ENCODE results near the gene ZNF609. TPM values are rescaled to one million over a fixed set of nuclear protein-coding genes. Genes with fewer than 3 reads are reported as not detected.

ZNF609 gene
- polyA plus RNA-seq, 2 of the 4 experiments (the other 2 are of a cell fraction): 19.6 to 39.9 TPM

DNA sequence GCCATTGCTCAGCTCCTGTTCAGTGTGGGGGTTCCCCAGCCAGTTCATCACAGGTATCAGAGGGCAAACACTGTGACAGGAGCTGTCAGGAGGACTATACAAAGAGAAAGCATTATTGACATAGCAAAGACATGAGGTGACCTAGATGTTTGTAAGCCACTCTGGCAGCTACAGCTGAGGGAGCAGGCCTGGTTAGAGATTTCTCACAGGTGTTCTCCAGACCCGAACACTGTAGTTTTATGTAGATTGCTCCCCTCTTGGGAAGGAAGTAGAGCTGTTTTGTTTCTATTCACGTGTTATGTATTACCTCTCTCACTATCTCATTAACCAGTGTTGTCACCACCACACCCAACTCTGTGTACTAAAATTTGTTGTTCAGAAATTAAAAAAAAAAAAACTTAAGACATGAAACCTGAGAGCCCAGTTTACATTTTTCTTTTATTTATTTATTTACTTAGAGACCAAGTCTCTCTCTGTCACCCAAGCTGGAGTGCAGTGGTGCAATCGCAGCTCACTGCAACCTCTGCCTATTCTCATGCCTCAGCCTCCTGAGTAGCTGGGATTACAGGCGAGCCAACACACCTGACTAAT, 191.3 kb downstream of the ZNF609 start:
- peak overlapping the region; percentile 0; the same call in 1 of the 3 replicates for H3K4me2 ChIP-seq
- CTCF ChIA-PET: interaction anchor here (0.6 to 5.7 kb wide), 7 partner anchors 8 to 264 kb away, joined by 3 to 31 read pairs (median 10); partner anchors contain the start of gene TRIP4
- TF ChIP-seq NFE2L2 (conservative IDR thresholded peaks at IDR 0.05; ENCODE audit: low read length): no peak
- POLR2A ChIA-PET: no interaction called here
- ATAC-seq: peak; percentile 48 to 54; a peak in 3 of 6 replicates
- no peak for FAIRE-seq
- no peak overlapping the region for H3K4me3 ChIP-seq
- H3K27ac ChIP-seq: no peak overlapping the region
- no peaks in the 10 kb centered on the region for H3K9me3 ChIP-seq
- H3K4me1 ChIP-seq: peaks cover 33% of the 10 kb centered on the region
- 68% methylated on average over 4 of the region's 4 CpGs for WGBS (ENCODE audit: missing lambda C conversion rate)
- DNase-seq (ENCODE audit: low read depth in 1 of 2, low spot score in 1 of 2): no peak

DNA sequence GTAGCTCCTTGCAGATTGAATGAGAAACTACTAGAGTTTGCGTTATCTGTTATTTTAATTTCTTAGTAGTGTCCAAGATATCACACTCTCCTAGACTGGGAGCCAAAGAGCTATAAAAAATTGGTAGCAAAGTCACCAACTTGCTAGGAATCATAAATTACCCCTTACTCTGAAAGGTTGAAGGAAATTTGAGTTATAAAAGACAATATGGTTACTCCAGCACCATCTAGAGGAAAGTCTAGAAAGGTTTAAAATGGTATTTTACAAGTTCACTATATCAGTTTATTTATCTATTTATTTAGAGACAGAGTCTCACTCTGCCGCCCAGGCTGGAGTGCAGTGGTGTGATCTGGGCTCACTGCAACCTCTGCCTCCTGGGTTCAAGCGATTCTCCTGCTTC, 193.4 kb downstream of the ZNF609 start:
- no peak overlapping the region for H3K4me3 ChIP-seq
- peaks cover 33% of the 10 kb centered on the region for H3K4me1 ChIP-seq
- POLR2A ChIA-PET: no interaction called here
- H3K9me3 ChIP-seq: no peaks in the 10 kb centered on the region
- FAIRE-seq (no peak), DNase-seq (ENCODE audit: low read depth in 1 of 2, low spot score in 1 of 2) (peak in 1 of 2 experiments; percentile 43), ATAC-seq (peak; percentile 62 to 63; a peak in 4 of 6 replicates)
- CTCF ChIA-PET: interaction anchor here (0.6 to 5.7 kb wide), 44 partner anchors 10 to 500 kb away, joined by 3 to 38 read pairs (median 3); no protein-coding TSS in a partner anchor
- TF ChIP-seq SMC3 (IDR thresholded peaks at IDR 0.05) (peak; percentile 56), RAD21 (conservative IDR thresholded peaks at IDR 0.05 in 1 of 2, IDR thresholded peaks at IDR 0.05 in 1 of 2) (peak; percentile 64 to 76), KDM1A (IDR thresholded peaks at IDR 0.05; ENCODE audit: low read depth) (no peak)
- TF ChIP-seq, protein P1, sequence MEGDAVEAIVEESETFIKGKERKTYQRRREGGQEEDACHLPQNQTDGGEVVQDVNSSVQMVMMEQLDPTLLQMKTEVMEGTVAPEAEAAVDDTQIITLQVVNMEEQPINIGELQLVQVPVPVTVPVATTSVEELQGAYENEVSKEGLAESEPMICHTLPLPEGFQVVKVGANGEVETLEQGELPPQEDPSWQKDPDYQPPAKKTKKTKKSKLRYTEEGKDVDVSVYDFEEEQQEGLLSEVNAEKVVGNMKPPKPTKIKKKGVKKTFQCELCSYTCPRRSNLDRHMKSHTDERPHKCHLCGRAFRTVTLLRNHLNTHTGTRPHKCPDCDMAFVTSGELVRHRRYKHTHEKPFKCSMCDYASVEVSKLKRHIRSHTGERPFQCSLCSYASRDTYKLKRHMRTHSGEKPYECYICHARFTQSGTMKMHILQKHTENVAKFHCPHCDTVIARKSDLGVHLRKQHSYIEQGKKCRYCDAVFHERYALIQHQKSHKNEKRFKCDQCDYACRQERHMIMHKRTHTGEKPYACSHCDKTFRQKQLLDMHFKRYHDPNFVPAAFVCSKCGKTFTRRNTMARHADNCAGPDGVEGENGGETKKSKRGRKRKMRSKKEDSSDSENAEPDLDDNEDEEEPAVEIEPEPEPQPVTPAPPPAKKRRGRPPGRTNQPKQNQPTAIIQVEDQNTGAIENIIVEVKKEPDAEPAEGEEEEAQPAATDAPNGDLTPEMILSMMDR (IDR thresholded peaks at IDR 0.05): peak; percentile 63
- H3K27ac ChIP-seq: no peak overlapping the region
- no peak overlapping the region for H3K4me2 ChIP-seq
- WGBS (ENCODE audit: missing lambda C conversion rate): 71% methylated on average over 3 of the region's 3 CpGs

DNA sequence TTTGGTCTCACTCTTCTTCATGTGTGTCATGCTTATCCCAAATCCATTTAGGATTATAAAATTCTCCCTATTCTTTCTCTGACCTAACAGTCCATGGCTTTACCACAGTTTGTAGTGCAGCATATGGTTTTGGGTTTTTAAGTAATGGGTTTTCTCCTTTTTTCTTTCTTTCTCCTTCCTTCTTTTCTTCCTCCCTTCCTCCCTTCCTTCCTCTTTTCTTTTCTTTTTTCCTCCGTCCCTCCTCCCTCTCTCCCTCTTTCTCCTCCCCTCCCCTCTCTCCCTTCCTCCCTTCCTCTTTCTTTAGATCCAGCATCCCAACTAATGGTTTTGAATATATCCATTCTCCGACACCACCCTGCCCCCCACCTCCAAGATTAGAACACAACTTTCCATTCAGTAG, 196.1 kb downstream of the ZNF609 start:
- TF ChIP-seq NFE2L2 (conservative IDR thresholded peaks at IDR 0.05; ENCODE audit: low read length): no peak
- DNase-seq (ENCODE audit: low read depth in 1 of 2, low spot score in 1 of 2) (no peak), ATAC-seq (no peak), FAIRE-seq (no peak)
- ChIA-PET CTCF (interaction anchor here (0.6 to 2.1 kb wide), 5 partner anchors 24 to 439 kb away, joined by 3 to 7 read pairs (median 3); no protein-coding TSS in a partner anchor), POLR2A (no interaction called here)
- Histone ChIP-seq H3K27ac (no peak overlapping the region), H3K4me2 (no peak overlapping the region), H3K4me3 (no peak overlapping the region), H3K9me3 (no peaks in the 10 kb centered on the region), H3K4me1 (peaks cover 10% of the 10 kb centered on the region)
- 89% methylated on average over 2 of the region's 2 CpGs for WGBS (ENCODE audit: missing lambda C conversion rate)

DNA sequence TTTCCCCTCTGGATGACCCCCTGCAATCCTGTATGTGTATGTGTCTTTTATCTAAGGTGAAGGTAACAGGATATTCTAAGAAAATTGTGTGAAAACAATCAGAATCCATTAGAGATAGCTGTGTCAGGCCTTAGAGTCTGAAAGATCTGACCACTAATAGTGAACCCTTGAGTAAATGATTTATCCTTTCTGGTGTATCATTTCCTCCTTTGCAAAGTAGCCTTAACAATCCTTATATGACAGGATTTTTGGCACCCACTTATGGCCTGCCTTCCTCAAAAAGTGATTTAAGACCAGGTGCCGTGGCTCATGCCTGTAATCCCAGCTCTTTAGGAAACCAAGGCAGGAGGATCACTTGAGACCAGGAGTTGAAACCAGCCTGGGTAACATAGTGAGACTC, 204.8 kb downstream of the ZNF609 start:
- no peak for ATAC-seq
- CTCF ChIA-PET: interaction anchor here (0.8 to 6.6 kb wide), 6 partner anchors 11 to 549 kb away, joined by 3 to 38 read pairs (median 5); no protein-coding TSS in a partner anchor
- no peaks in the 10 kb centered on the region for H3K9me3 ChIP-seq
- peak overlapping the region; percentile 35 for H3K4me2 ChIP-seq
- H3K4me1 ChIP-seq: peaks cover 26% of the 10 kb centered on the region
- no peak for FAIRE-seq
- POLR2A ChIA-PET: no interaction called here
- WGBS (ENCODE audit: missing lambda C conversion rate): 79% methylated on average over 1 of the region's 1 CpG
- peak overlapping the region in 1 of 2 experiments; percentile 1; a peak in 1 of 6 replicates for H3K27ac ChIP-seq
- TF ChIP-seq HOXB13 (CRISPR knock-in tag; IDR thresholded peaks at IDR 0.05; ENCODE audit: low read depth): no peak
- no peak for TF ChIP-seq FOSL2 (IDR thresholded peaks at IDR 0.05)
- TF ChIP-seq FOSL2 (CRISPR knock-in tag; IDR thresholded peaks at IDR 0.05): no peak
- TF ChIP-seq KDM1A (IDR thresholded peaks at IDR 0.05; ENCODE audit: low read depth): no peak
- no peak for TF ChIP-seq MYC (IDR thresholded peaks at IDR 0.05; ENCODE audit: borderline replicate concordance, low read length)
- TF ChIP-seq, protein P2, sequence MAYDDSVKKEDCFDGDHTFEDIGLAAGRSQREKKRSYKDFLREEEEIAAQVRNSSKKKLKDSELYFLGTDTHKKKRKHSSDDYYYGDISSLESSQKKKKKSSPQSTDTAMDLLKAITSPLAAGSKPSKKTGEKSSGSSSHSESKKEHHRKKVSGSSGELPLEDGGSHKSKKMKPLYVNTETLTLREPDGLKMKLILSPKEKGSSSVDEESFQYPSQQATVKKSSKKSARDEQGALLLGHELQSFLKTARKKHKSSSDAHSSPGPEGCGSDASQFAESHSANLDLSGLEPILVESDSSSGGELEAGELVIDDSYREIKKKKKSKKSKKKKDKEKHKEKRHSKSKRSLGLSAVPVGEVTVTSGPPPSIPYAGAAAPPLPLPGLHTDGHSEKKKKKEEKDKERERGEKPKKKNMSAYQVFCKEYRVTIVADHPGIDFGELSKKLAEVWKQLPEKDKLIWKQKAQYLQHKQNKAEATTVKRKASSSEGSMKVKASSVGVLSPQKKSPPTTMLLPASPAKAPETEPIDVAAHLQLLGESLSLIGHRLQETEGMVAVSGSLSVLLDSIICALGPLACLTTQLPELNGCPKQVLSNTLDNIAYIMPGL (CRISPR knock-in tag; IDR thresholded peaks at IDR 0.05; ENCODE audit: borderline replicate concordance): no peak
- TF ChIP-seq, protein P3, sequence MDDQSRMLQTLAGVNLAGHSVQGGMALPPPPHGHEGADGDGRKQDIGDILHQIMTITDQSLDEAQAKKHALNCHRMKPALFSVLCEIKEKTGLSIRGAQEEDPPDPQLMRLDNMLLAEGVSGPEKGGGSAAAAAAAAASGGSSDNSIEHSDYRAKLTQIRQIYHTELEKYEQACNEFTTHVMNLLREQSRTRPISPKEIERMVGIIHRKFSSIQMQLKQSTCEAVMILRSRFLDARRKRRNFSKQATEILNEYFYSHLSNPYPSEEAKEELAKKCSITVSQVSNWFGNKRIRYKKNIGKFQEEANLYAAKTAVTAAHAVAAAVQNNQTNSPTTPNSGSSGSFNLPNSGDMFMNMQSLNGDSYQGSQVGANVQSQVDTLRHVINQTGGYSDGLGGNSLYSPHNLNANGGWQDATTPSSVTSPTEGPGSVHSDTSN (IDR thresholded peaks at IDR 0.05): no peak
- no peak for TF ChIP-seq TP53 (CRISPR knock-in tag; IDR thresholded peaks at IDR 0.05)
- no peak for TF ChIP-seq CEBPB (IDR thresholded peaks at IDR 0.05)
- TF ChIP-seq MAZ (IDR thresholded peaks at IDR 0.05; ENCODE audit: borderline replicate concordance, low read depth, low read length): no peak
- TF ChIP-seq, protein P4, sequence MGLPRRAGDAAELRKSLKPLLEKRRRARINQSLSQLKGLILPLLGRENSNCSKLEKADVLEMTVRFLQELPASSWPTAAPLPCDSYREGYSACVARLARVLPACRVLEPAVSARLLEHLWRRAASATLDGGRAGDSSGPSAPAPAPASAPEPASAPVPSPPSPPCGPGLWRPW (IDR thresholded peaks at IDR 0.05): no peak
- no peak for TF ChIP-seq ZC3H11A (IDR thresholded peaks at IDR 0.05)
- TF ChIP-seq, protein P5, sequence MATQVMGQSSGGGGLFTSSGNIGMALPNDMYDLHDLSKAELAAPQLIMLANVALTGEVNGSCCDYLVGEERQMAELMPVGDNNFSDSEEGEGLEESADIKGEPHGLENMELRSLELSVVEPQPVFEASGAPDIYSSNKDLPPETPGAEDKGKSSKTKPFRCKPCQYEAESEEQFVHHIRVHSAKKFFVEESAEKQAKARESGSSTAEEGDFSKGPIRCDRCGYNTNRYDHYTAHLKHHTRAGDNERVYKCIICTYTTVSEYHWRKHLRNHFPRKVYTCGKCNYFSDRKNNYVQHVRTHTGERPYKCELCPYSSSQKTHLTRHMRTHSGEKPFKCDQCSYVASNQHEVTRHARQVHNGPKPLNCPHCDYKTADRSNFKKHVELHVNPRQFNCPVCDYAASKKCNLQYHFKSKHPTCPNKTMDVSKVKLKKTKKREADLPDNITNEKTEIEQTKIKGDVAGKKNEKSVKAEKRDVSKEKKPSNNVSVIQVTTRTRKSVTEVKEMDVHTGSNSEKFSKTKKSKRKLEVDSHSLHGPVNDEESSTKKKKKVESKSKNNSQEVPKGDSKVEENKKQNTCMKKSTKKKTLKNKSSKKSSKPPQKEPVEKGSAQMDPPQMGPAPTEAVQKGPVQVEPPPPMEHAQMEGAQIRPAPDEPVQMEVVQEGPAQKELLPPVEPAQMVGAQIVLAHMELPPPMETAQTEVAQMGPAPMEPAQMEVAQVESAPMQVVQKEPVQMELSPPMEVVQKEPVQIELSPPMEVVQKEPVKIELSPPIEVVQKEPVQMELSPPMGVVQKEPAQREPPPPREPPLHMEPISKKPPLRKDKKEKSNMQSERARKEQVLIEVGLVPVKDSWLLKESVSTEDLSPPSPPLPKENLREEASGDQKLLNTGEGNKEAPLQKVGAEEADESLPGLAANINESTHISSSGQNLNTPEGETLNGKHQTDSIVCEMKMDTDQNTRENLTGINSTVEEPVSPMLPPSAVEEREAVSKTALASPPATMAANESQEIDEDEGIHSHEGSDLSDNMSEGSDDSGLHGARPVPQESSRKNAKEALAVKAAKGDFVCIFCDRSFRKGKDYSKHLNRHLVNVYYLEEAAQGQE (IDR thresholded peaks at IDR 0.05): no peak
- no peak for TF ChIP-seq JUNB (IDR thresholded peaks at IDR 0.05)
- no peak for TF ChIP-seq KDM5A (IDR thresholded peaks at IDR 0.05)
- TF ChIP-seq CHD2 (IDR thresholded peaks at IDR 0.05; ENCODE audit: low read length, partially characterized antibody): no peak
- H3K4me3 ChIP-seq: no peak overlapping the region
- no peak for DNase-seq (ENCODE audit: low read depth in 1 of 2, low spot score in 1 of 2)

Measured in A549 (cell line).